K562 (cell line): ENCODE measurements around the gene PPP1CC. TPM values are rescaled to one million over a fixed set of nuclear protein-coding genes. Genes with fewer than 3 reads are reported as not detected.

ENCODE experiments used
- ATAC-seq: fragments of 200-7000 bp; cut with Tn5 transposase; 3 replicates; pipeline ENCODE4 v1.9.1; 2020; ENCODE audit warnings: moderate library complexity
- BruUV-seq: library from RNA; stranded (reverse); fragments of 400-500 nt; replicated peaks from 2 replicates; lab custom pipeline; 2021; lab: Mats Ljungman, UMichigan
- CTCF ChIA-PET: fragments of 300-600 bp; formaldehyde crosslinking; extraction: SDS; loops from one replicate; lab custom pipeline; 2021; ENCODE audit warnings: low intra/inter-chr PET ratio; lab: Yijun Ruan, JAX
- POLR2A ChIA-PET: fragments of 300-600, 350-650 bp; sonication (Branson Sonifier 250); formaldehyde crosslinking; extraction: SDS; loops from one replicate; lab custom pipeline; 2021; ENCODE audit warnings: antibody characterized with exemption, inconsistent platforms; lab: Yijun Ruan, JAX
- DNase-seq, 4 experiments: peaks; one replicate each; pipeline versions ENCODE4 v3.0.0 to v3.0.0-alpha.2; 2011 to 2018; ENCODE audit warnings: low spot score in 3 of 4, mixed read lengths in 3 of 4; ENCODE audit errors: extremely low read depth in 1 of 4
- FAIRE-seq: peaks from 2 replicates; lab custom pipeline; 2011; peaks lifted over from hg19 to GRCh38; lab: Jason Lieb, UNC
- H2AFZ ChIP-seq: 2 replicates; pipeline ENCODE4 v1.6.0; 2011; ENCODE audit warnings: low read depth, low read length, control low read depth, inconsistent platforms
- H3K27ac ChIP-seq: fragments of 200-600 bp; 3 replicates; pipeline ENCODE4 v1.8.0; 2011; ENCODE audit warnings: low read depth, mild to moderate bottlenecking, control low read depth, inconsistent platforms, low read length, moderate library complexity, mixed read lengths; ENCODE audit errors: extremely low read depth
- H3K27me3 ChIP-seq, 2 experiments: fragments of 300-600 bp in 1 of 2; 2 replicates in 1 of 2; 3 replicates in 1 of 2; pipeline versions ENCODE4 v1.6.0 to v1.8.0; 2011; ENCODE audit warnings: inconsistent platforms in 2 of 2, low read length in 2 of 2, mild to moderate bottlenecking in 1 of 2, mixed read lengths in 1 of 2, moderate library complexity in 1 of 2; ENCODE audit not compliant: control insufficient read depth in 2 of 2, insufficient read depth in 2 of 2
- H3K36me3 ChIP-seq: fragments of 300-600 bp; 3 replicates; pipeline ENCODE4 v1.8.0; 2011; ENCODE audit warnings: mild to moderate bottlenecking, low read length, inconsistent platforms; ENCODE audit not compliant: control insufficient read depth, insufficient read depth
- H3K4me1 ChIP-seq, 2 experiments: fragments of 200-600 bp in 1 of 2; replicated peaks in 1 of 2; 2 replicates in 1 of 2; 3 replicates in 1 of 2; pipeline versions ENCODE4 v1.5.1 to v1.8.0; 2011; ENCODE audit warnings: inconsistent platforms in 2 of 2, low read length in 2 of 2, mild to moderate bottlenecking in 1 of 2, mixed read lengths in 1 of 2, moderate library complexity in 1 of 2; ENCODE audit not compliant: control insufficient read depth in 2 of 2, insufficient read depth in 2 of 2
- H3K4me2 ChIP-seq: 2 replicates; pipeline ENCODE4 v1.6.1; 2011; ENCODE audit warnings: low read length, control low read depth, inconsistent platforms, mixed read lengths; ENCODE audit not compliant: insufficient read depth
- H3K4me3 ChIP-seq: fragments of 200-600 bp; sonication (generic), shearing (Covaris generic); 2 replicates; pipeline ENCODE4 v1.5.1; 2016; ENCODE audit warnings: control low read depth, inconsistent platforms
- H3K79me2 ChIP-seq: fragments of 200-600 bp; 3 replicates; pipeline ENCODE4 v1.8.0; 2011; ENCODE audit warnings: low read length, inconsistent platforms; ENCODE audit not compliant: control insufficient read depth, insufficient read depth
- H3K9ac ChIP-seq, 2 experiments: 2 replicates each; pipeline versions ENCODE4 v1.6.0 to v1.6.1; 2011; ENCODE audit warnings: low read depth in 2 of 2, low read length in 2 of 2, control low read depth in 1 of 2, inconsistent platforms in 1 of 2, mild to moderate bottlenecking in 1 of 2, mixed read lengths in 1 of 2; ENCODE audit not compliant: insufficient read depth in 1 of 2
- H3K9me1 ChIP-seq: one replicate; pipeline ENCODE4 v1.6.0; 2011; ENCODE audit warnings: inconsistent platforms, mild to moderate bottlenecking, low read length, moderate library complexity; ENCODE audit not compliant: control insufficient read depth, insufficient read depth
- H3K9me3 ChIP-seq: replicated peaks from 2 replicates; pipeline ENCODE4 v1.5.1; 2011; ENCODE audit warnings: low read depth, low read length, inconsistent platforms; ENCODE audit not compliant: control insufficient read depth, insufficient read depth
- H4K20me1 ChIP-seq: replicated peaks from 2 replicates; pipeline ENCODE4 v1.6.1; 2011; ENCODE audit warnings: low read length, inconsistent platforms, mixed read lengths; ENCODE audit not compliant: control insufficient read depth, insufficient read depth
- HMBOX1 ChIP-seq: sonication (generic); IDR thresholded peaks from 2 replicates; pipeline ENCODE4 v1.6.1; 2016
- RBFOX2 ChIP-seq: fragments of 200-400 bp; formaldehyde crosslinking; IDR thresholded peaks from 2 replicates; pipeline ENCODE4 v1.6.1; 2017; ENCODE audit warnings: low read depth, mild to moderate bottlenecking, low read length, moderate library complexity
- ZNF277 ChIP-seq: fragments of 250-450 bp; sonication (Bioruptor Pico); IDR thresholded peaks from 2 replicates; pipeline ENCODE4 v1.8.0; 2022; ENCODE audit warnings: inconsistent platforms, mild to moderate bottlenecking, moderate library complexity, borderline replicate concordance
- WGBS: fragments of 100-300 bp; shearing (Covaris generic); methylation state at CpG from one replicate; pipeline ENCODE4 v1.1.6; 2016; ENCODE audit warnings: low coverage, mixed read lengths; ENCODE audit not compliant: insufficient coverage; ENCODE audit errors: missing lambda C conversion rate; 5-methylcytosine and 5-hydroxymethylcytosine counted together
- in situ Hi-C: fragments of 300-500 bp; cut with MboI; formaldehyde crosslinking; loops from 4 replicates; pipeline ENCODE4 v1.15.0; 2018; ENCODE audit warnings: inconsistent platforms, mixed read lengths
- intact Hi-C: fragments of 100-400 bp; cut with micrococcal nuclease; formaldehyde crosslinking; loops from 2 replicates; pipeline ENCODE4 v1.14.2; 2022
- polyA plus RNA-seq, 8 experiments: library from polyadenylated mRNA; depleted of rRNA in 4 of 8; stranded (reverse) in 5 of 8; unstranded in 3 of 8; fragments of >200 nt; fragmentation: Nextera tagmentation in 2 of 8; fragmentation: Illumina TruSeq in 1 of 8; extraction: Ambion mirVana in 2 of 8; extraction: Trizol in 1 of 8; gene quantifications; 2 replicates each; pipeline versions ENCODE4 v1.2.1 to v1.2.3, GENCODE V29; 2011 to 2014; ENCODE audit warnings: inconsistent platforms in 1 of 8, missing spikeins in 1 of 8
- total RNA-seq, 7 experiments: library from RNA; depleted of rRNA in 6 of 7; stranded (reverse); fragments of >200 nt in 6 of 7; fragmentation: Illumina TruSeq in 2 of 7; extraction: Trizol in 2 of 7; gene quantifications; 2 replicates each; pipeline versions ENCODE4 v1.2.1 to v1.2.3, GENCODE V29; 2011 to 2021; ENCODE audit warnings: low replicate concordance in 1 of 7

PPP1CC gene
- total and polyA plus RNA-seq, 9 of the 15 experiments (the other 6 are each of a cell fraction or from before 2014, with no cell fraction given), result 67.4 to 286 (median 195) TPM

GRCh38 chr12:110739894-110740293, 2.8 kb downstream of the PPP1CC start:
- no peak overlapping the region for H3K9ac ChIP-seq
- H3K4me2 ChIP-seq, result peak overlapping the region; percentile 44
- no peak for FAIRE-seq
- WGBS, result 37% methylated on average over 3 of the region's 3 CpGs
- no peaks in the 10 kb centered on the region for H3K9me3 ChIP-seq
- ChIA-PET POLR2A (interaction anchor here (0.7 to 1.3 kb wide), 10 partner anchors 9 to 596 kb away, joined by 3 to 4 read pairs (median 3); partner anchors contain the start of gene CCDC63), CTCF (no interaction called here)
- peaks cover 56% of the 10 kb centered on the region for H3K36me3 ChIP-seq
- H4K20me1 ChIP-seq, result peaks cover 43% of the 10 kb centered on the region
- H3K4me1 ChIP-seq, result peaks cover 27 to 38% of the 10 kb centered on the region in 2 experiments
- H3K9me1 ChIP-seq, result peaks cover 3% of the 10 kb centered on the region
- H3K27me3 ChIP-seq, result no peaks in the 10 kb centered on the region
- no peak for ATAC-seq
- H3K4me3 ChIP-seq, result peak overlapping the region; percentile 13; the same call in 1 of the 2 replicates
- DNase-seq, result no peak
- BruUV-seq, result no TSS peak
- peaks cover 79% of the 10 kb centered on the region for H3K79me2 ChIP-seq
- no peak overlapping the region for H3K27ac ChIP-seq
- in situ Hi-C loops (no loop called here), intact Hi-C loops (loop anchor here (5.0 kb wide), 1 partner anchor 87 kb away; no protein-coding TSS in a partner anchor)
- TF ChIP-seq ZNF277 (CRISPR knock-in tag), result no peak
- peak; percentile 32; the same call in 1 of the 2 replicates for TF ChIP-seq HMBOX1
- TF ChIP-seq RBFOX2, result peak; percentile 23; the same call in 1 of the 2 replicates
- H2AFZ ChIP-seq, result no peak overlapping the region
